Panc1 (cell line): Measurements from ENCODE around the gene SELENOP. TPM values are rescaled to one million over a fixed set of nuclear protein-coding genes. Genes with fewer than 3 reads are reported as not detected.

ENCODE experiments used
- ATAC-seq: fragments of 200-7000 bp; cut with Tn5 transposase; 2 replicates; pipeline ENCODE4 v1.9.1; 2020; ENCODE audit warnings: mild to moderate bottlenecking, moderate library complexity
- BruUV-seq: library from RNA; stranded (reverse); fragments of 400-500 nt; replicated peaks from 2 replicates; lab custom pipeline; 2021; lab: Mats Ljungman, UMichigan
- CTCF ChIA-PET: fragments of 300-600 bp; sonication (Branson Sonifier 250); formaldehyde crosslinking; loops from one replicate; lab custom pipeline; 2022; ENCODE audit warnings: antibody characterized with exemption; lab: Charles Lee
- POLR2A ChIA-PET: fragments of 300-600 bp; sonication (Branson Sonifier 250); formaldehyde crosslinking; loops from one replicate; lab custom pipeline; 2022; ENCODE audit warnings: antibody characterized with exemption; lab: Charles Lee
- DNase-seq: peaks from one replicate; pipeline ENCODE4 v3.0.0-alpha.2; 2010; ENCODE audit warnings: low read depth, low spot score
- H3K27ac ChIP-seq: 2 replicates; pipeline ENCODE4 v1.5.1; 2011; ENCODE audit warnings: mild to moderate bottlenecking, low read length, inconsistent platforms
- H3K27me3 ChIP-seq: fragments of 200-500 bp; sonication (Bioruptor generic); 2 replicates; pipeline ENCODE4 v1.6.0; 2014; ENCODE audit warnings: low read length, inconsistent platforms; ENCODE audit not compliant: control insufficient read depth, insufficient read depth
- H3K36me3 ChIP-seq: fragments of 200-500 bp; sonication (Bioruptor generic); 2 replicates; pipeline ENCODE4 v1.5.1; 2014; ENCODE audit warnings: inconsistent platforms, mild to moderate bottlenecking, low read length, moderate library complexity; ENCODE audit not compliant: control insufficient read depth, insufficient read depth
- H3K4me1 ChIP-seq: 2 replicates; pipeline ENCODE4 v1.5.1; 2011; ENCODE audit warnings: inconsistent platforms, mild to moderate bottlenecking, low read length, moderate library complexity; ENCODE audit not compliant: control insufficient read depth, insufficient read depth
- H3K4me3 ChIP-seq, 2 experiments: 2 replicates each; pipeline ENCODE4 v1.5.1; 2011 to 2012; ENCODE audit warnings: low read depth in 2 of 2, low read length in 2 of 2, mild to moderate bottlenecking in 2 of 2, inconsistent platforms in 1 of 2, moderate library complexity in 1 of 2
- H3K9me3 ChIP-seq: fragments of 200-500 bp; sonication (Bioruptor generic); 2 replicates; pipeline ENCODE4 v1.5.1; 2014; ENCODE audit warnings: low read depth, mild to moderate bottlenecking, inconsistent platforms, low read length, moderate library complexity; ENCODE audit not compliant: control insufficient read depth, insufficient read depth
- CTCF ChIP-seq: fragments of 450-650 bp; IDR thresholded peaks from 2 replicates; pipeline ENCODE4 v1.5.1; 2017; ENCODE audit warnings: mild to moderate bottlenecking
- POLR2AphosphoS5 ChIP-seq: IDR thresholded peaks from 2 replicates; pipeline ENCODE4 v1.6.1; 2012; ENCODE audit warnings: mild to moderate bottlenecking, low read depth, low read length, moderate library complexity
- REST ChIP-seq, 2 experiments: IDR thresholded peaks; 2 replicates each; pipeline ENCODE4 v1.6.1; 2011 to 2012; ENCODE audit warnings: low read depth in 2 of 2, control low read depth in 1 of 2, low read length in 1 of 2, mild to moderate bottlenecking in 1 of 2, moderate library complexity in 1 of 2; ENCODE audit not compliant: insufficient read depth in 1 of 2
- SIN3A ChIP-seq: IDR thresholded peaks from 2 replicates; pipeline ENCODE4 v1.6.1; 2012; ENCODE audit warnings: low read depth, mild to moderate bottlenecking, low read length, moderate library complexity, borderline replicate concordance; ENCODE audit not compliant: insufficient read depth
- TCF7L2 ChIP-seq: IDR thresholded peaks from 2 replicates; pipeline ENCODE4 v1.6.1; 2011; ENCODE audit warnings: mild to moderate bottlenecking, low read depth, low read length, inconsistent platforms
- in situ Hi-C: cut with HindIII; loops from 2 replicates; pipeline ENCODE4 v1.10.0; 2016; ENCODE audit warnings: low sequenced_read_pairs, low pct_unique_long_range_greater_than_20kb
- intact Hi-C: fragments of 100-400 bp; cut with micrococcal nuclease; formaldehyde crosslinking; loops from one replicate; pipeline ENCODE4 v1.10.0; 2022; ENCODE audit not compliant: unreplicated experiment
- total RNA-seq: library from RNA; stranded (reverse); gene quantifications from one replicate; pipeline ENCODE4 v1.2.1, GENCODE V29; 2021; ENCODE audit not compliant: unreplicated experiment

The SELENOP gene
- total RNA-seq, 1 experiment from 2014 or later, result 1.6 TPM

- intact Hi-C loops, result no loop called here
- Histone ChIP-seq H3K27me3 (no peaks in the 10 kb centered on the region), H3K36me3 (no peaks in the 10 kb centered on the region), H3K27ac (no peak overlapping the region), H3K4me3 (no peak overlapping the region), H3K4me1 (no peaks in the 10 kb centered on the region), H3K9me3 (peaks cover 4% of the 10 kb centered on the region; the same call in 1 of the 2 replicates)
- ATAC-seq (no peak), DNase-seq (no peak)
- no peak for TF ChIP-seq REST (IDR thresholded peaks at IDR 0.05; ENCODE audit: insufficient read depth in 1 of 2, low read depth in 2 of 2, low read length in 1 of 2)
- TF ChIP-seq SIN3A, result no peak
- TF ChIP-seq POLR2AphosphoS5, result no peak
- TF ChIP-seq CTCF, result no peak
- TF ChIP-seq TCF7L2, result no peak
- ChIA-PET CTCF (no interaction called here), POLR2A (no interaction called here)
- in situ Hi-C loops, result no loop called here
- BruUV-seq, result no TSS peak
These were observed 12.0 kb downstream of the SELENOP start for GRCh38 chr5:42799668-42800114.

GRCh38 chr5:42799241-42799608 lies 12.5 kb downstream of the SELENOP start:
- Histone ChIP-seq H3K4me3 (no peak overlapping the region), H3K36me3 (no peaks in the 10 kb centered on the region), H3K27me3 (no peaks in the 10 kb centered on the region), H3K27ac (no peak overlapping the region), H3K9me3 (peaks cover 4% of the 10 kb centered on the region; the same call in 1 of the 2 replicates), H3K4me1 (no peaks in the 10 kb centered on the region)
- no TSS peak for BruUV-seq
- CTCF ChIA-PET, result no interaction called here
- intact Hi-C loops, result no loop called here
- POLR2A ChIA-PET, result no interaction called here
- ATAC-seq (no peak), DNase-seq (no peak)
- TF ChIP-seq CTCF (no peak), TCF7L2 (no peak), SIN3A (no peak), REST (IDR thresholded peaks at IDR 0.05; ENCODE audit: insufficient read depth in 1 of 2, low read depth in 2 of 2, low read length in 1 of 2) (no peak), POLR2AphosphoS5 (no peak)
- in situ Hi-C loops, result no loop called here
